Hepatocyte (in vitro differentiated cells): ENCODE data around the gene NFU1. TPM values are rescaled to one million over a fixed set of nuclear protein-coding genes. Genes with fewer than 3 reads are reported as not detected.
A peak's percentile ranks its signal among the peaks of the same experiment; 100 is the strongest.

ENCODE experiments used
- DNase-seq: peaks from one replicate; pipeline ENCODE4 v3.0.0-alpha.2; 2016; ENCODE audit warnings: low spot score
- H2AFZ ChIP-seq: fragments of 200-600 bp; sonication (generic); 2 replicates; pipeline ENCODE4 v1.6.0; 2016; ENCODE audit warnings: antibody characterized with exemption, mild to moderate bottlenecking
- H3K27ac ChIP-seq: fragments of 200-600 bp; sonication (generic); 2 replicates; pipeline ENCODE4 v1.5.1; 2016; ENCODE audit warnings: mild to moderate bottlenecking
- H3K27me3 ChIP-seq: fragments of 200-600 bp; sonication (generic); 2 replicates; pipeline ENCODE4 v1.6.1; 2016
- H3K36me3 ChIP-seq: fragments of 200-600 bp; sonication (generic); replicated peaks from 2 replicates; pipeline ENCODE4 v1.5.1; 2016; ENCODE audit warnings: low read depth; ENCODE audit not compliant: insufficient read depth
- H3K4me1 ChIP-seq: fragments of 200-600 bp; sonication (generic); 2 replicates; pipeline ENCODE4 v1.5.1; 2016; ENCODE audit warnings: mild to moderate bottlenecking, moderate library complexity; ENCODE audit not compliant: insufficient read depth
- H3K4me2 ChIP-seq: fragments of 200-600 bp; sonication (generic); 2 replicates; pipeline ENCODE4 v1.6.0; 2016
- H3K4me3 ChIP-seq: fragments of 200-600 bp; sonication (generic); 2 replicates; pipeline ENCODE4 v1.5.1; 2016; ENCODE audit warnings: mild to moderate bottlenecking
- H3K79me2 ChIP-seq: fragments of 200-600 bp; sonication (generic); 2 replicates; pipeline ENCODE4 v1.6.0; 2017; ENCODE audit warnings: mild to moderate bottlenecking
- H3K9me2 ChIP-seq: fragments of 200-600 bp; sonication (generic); replicated peaks from 2 replicates; pipeline ENCODE4 v1.6.0; 2017; ENCODE audit warnings: mild to moderate bottlenecking; ENCODE audit not compliant: insufficient read depth
- H3K9me3 ChIP-seq: fragments of 200-600 bp; sonication (generic); 2 replicates; pipeline ENCODE4 v1.5.1; 2016; ENCODE audit warnings: low read depth, mild to moderate bottlenecking
- H4K20me1 ChIP-seq: fragments of 200-600 bp; sonication (generic); 2 replicates; pipeline ENCODE4 v1.6.0; 2016; ENCODE audit warnings: mild to moderate bottlenecking; ENCODE audit not compliant: insufficient read depth, poor library complexity, severe bottlenecking
- CTCF ChIP-seq: fragments of 200-600 bp; sonication (generic); IDR thresholded peaks from 2 replicates; pipeline ENCODE4 v1.5.1; 2016; ENCODE audit warnings: antibody characterized with exemption, mild to moderate bottlenecking; ENCODE audit not compliant: poor library complexity
- EZH2 ChIP-seq: fragments of 200-600 bp; sonication (generic); IDR thresholded peaks from 2 replicates; pipeline ENCODE4 v1.6.1; 2016; ENCODE audit warnings: antibody characterized with exemption, mild to moderate bottlenecking, borderline replicate concordance
- EZH2phosphoT487 ChIP-seq: fragments of 200-600 bp; sonication (generic); IDR thresholded peaks from one replicate; pipeline ENCODE4 v1.6.1; 2018; ENCODE audit warnings: antibody characterized with exemption, mild to moderate bottlenecking, low read depth, moderate library complexity; ENCODE audit not compliant: unreplicated experiment, severe bottlenecking
- WGBS: methylation state at CpG from one replicate; pipeline ENCODE4 v1.1.6; 2016; ENCODE audit warnings: low lambda C conversion rate; ENCODE audit errors: missing lambda C conversion rate; 5-methylcytosine and 5-hydroxymethylcytosine counted together
- polyA plus RNA-seq: library from polyadenylated mRNA; unstranded; fragments of >200 nt; fragmentation: Nextera tagmentation; extraction: Ambion mirVana; gene quantifications from 2 replicates; pipeline ENCODE4 v1.2.1, GENCODE V29; 2016
- total RNA-seq: library from RNA; depleted of rRNA; stranded (reverse); fragments of >200 nt; gene quantifications from 2 replicates; pipeline ENCODE4 v1.2.3, GENCODE V29; 2014

NFU1 gene
- total and polyA plus RNA-seq, 2 experiments from 2014 or later, result 50.6 to 79.1 TPM

GRCh38 chr2:69380072-69380917, 56.9 kb downstream of the NFU1 start:
- Histone ChIP-seq H4K20me1 (peaks cover 91% of the 10 kb centered on the region), H3K27ac (peak overlapping the region; percentile 32), H3K36me3 (no peaks in the 10 kb centered on the region), H3K27me3 (no peaks in the 10 kb centered on the region), H3K4me1 (peaks cover 18% of the 10 kb centered on the region), H3K9me3 (no peaks in the 10 kb centered on the region), H3K9me2 (no peaks in the 10 kb centered on the region), H3K79me2 (peaks cover 100% of the 10 kb centered on the region), H3K4me2 (no peak overlapping the region), H3K4me3 (no peak overlapping the region), H2AFZ (no peak overlapping the region)
- no peak for TF ChIP-seq CTCF
- TF ChIP-seq EZH2, result no peak
- WGBS, result over 99% methylated on average over 12 of the region's 12 CpGs
- DNase-seq, result no peak

- Histone ChIP-seq H3K79me2 (peaks cover 95% of the 10 kb centered on the region), H3K9me3 (no peaks in the 10 kb centered on the region), H4K20me1 (peaks cover 70% of the 10 kb centered on the region), H3K27me3 (no peaks in the 10 kb centered on the region), H2AFZ (no peak overlapping the region), H3K4me2 (no peak overlapping the region), H3K4me1 (no peaks in the 10 kb centered on the region), H3K4me3 (no peak overlapping the region), H3K9me2 (no peaks in the 10 kb centered on the region), H3K36me3 (no peaks in the 10 kb centered on the region), H3K27ac (no peak overlapping the region)
- TF ChIP-seq EZH2phosphoT487 (no peak), EZH2 (no peak), CTCF (no peak)
- 87% methylated on average over 6 of the region's 6 CpGs for WGBS
- no peak for DNase-seq
These were observed 60.8 kb downstream of the NFU1 start for GRCh38 chr2:69376403-69376802.

GRCh38 chr2:69375494-69376353, 61.5 kb downstream of the NFU1 start:
- no peak overlapping the region for H3K27ac ChIP-seq
- no peaks in the 10 kb centered on the region for H3K9me3 ChIP-seq
- TF ChIP-seq CTCF (peak; percentile 57), EZH2 (no peak), EZH2phosphoT487 (no peak)
- no peak overlapping the region for H3K4me2 ChIP-seq
- H2AFZ ChIP-seq, result no peak overlapping the region
- H3K4me3 ChIP-seq, result no peak overlapping the region
- no peaks in the 10 kb centered on the region for H3K36me3 ChIP-seq
- peak; percentile 35 for DNase-seq
- H3K79me2 ChIP-seq, result peaks cover 88% of the 10 kb centered on the region
- peaks cover 64% of the 10 kb centered on the region for H4K20me1 ChIP-seq
- no peaks in the 10 kb centered on the region for H3K4me1 ChIP-seq
- H3K9me2 ChIP-seq, result no peaks in the 10 kb centered on the region
- no peaks in the 10 kb centered on the region for H3K27me3 ChIP-seq
- WGBS, result 80% methylated on average over 8 of the region's 8 CpGs
